H54 (cell line): Measurements from ENCODE around the gene THSD7A.
A peak's percentile ranks its signal among the peaks of the same experiment; 100 is the strongest.

Experiments
- DNase-seq: peaks from one replicate; pipeline ENCODE4 v3.0.0; 2011; ENCODE audit warnings: low spot score, mixed read lengths; ENCODE audit not compliant: insufficient read length
- FAIRE-seq: peaks from 3 replicates; lab custom pipeline; 2011; peaks lifted over from hg19 to GRCh38; lab: Jason Lieb, UNC
- POLR2A ChIP-seq: IDR thresholded peaks from 2 replicates; pipeline ENCODE4 v1.6.1; 2011; ENCODE audit warnings: low read depth, mild to moderate bottlenecking, low read length

The THSD7A gene, protein sequence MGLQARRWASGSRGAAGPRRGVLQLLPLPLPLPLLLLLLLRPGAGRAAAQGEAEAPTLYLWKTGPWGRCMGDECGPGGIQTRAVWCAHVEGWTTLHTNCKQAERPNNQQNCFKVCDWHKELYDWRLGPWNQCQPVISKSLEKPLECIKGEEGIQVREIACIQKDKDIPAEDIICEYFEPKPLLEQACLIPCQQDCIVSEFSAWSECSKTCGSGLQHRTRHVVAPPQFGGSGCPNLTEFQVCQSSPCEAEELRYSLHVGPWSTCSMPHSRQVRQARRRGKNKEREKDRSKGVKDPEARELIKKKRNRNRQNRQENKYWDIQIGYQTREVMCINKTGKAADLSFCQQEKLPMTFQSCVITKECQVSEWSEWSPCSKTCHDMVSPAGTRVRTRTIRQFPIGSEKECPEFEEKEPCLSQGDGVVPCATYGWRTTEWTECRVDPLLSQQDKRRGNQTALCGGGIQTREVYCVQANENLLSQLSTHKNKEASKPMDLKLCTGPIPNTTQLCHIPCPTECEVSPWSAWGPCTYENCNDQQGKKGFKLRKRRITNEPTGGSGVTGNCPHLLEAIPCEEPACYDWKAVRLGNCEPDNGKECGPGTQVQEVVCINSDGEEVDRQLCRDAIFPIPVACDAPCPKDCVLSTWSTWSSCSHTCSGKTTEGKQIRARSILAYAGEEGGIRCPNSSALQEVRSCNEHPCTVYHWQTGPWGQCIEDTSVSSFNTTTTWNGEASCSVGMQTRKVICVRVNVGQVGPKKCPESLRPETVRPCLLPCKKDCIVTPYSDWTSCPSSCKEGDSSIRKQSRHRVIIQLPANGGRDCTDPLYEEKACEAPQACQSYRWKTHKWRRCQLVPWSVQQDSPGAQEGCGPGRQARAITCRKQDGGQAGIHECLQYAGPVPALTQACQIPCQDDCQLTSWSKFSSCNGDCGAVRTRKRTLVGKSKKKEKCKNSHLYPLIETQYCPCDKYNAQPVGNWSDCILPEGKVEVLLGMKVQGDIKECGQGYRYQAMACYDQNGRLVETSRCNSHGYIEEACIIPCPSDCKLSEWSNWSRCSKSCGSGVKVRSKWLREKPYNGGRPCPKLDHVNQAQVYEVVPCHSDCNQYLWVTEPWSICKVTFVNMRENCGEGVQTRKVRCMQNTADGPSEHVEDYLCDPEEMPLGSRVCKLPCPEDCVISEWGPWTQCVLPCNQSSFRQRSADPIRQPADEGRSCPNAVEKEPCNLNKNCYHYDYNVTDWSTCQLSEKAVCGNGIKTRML (N-terminal part only)

DNA sequence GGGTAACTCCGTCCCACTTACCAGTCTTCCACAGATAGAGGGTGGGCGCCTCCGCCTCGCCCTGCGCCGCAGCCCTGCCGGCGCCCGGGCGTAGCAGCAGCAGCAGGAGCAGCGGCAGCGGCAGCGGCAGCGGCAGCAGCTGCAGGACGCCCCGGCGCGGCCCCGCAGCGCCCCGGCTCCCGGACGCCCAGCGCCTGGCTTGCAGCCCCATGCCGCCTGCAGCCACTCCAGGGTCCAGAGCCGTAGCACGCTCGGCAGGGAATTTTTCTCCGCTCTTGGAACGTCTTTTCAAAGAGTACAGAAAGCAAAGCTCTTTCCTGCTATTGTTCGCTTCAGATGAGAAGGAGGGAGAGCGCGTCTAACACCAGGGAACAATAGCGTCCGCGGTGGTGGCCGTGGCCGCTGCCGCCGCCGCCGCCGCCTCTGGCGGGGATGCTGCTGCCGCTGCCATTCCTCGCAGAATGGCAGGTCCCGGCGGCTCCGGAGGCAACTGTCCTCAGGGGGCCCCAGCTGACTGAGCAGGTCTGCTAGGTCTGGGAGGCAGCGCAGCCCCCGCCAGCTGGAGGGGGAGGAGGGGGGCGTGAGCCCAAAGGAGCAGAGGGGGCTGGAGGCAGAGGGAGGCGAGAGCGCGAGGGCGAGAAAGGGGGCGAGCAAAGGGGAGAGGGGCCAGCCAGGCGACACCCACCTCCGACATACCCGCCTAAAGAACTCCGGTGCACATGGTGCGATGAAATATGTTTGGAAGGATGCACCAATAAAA, at the start of gene THSD7A:
Gene THSD7A (minus strand): TSS at position 463 of the 760 bp plus-strand sequence. CDS start 252 bp downstream, at position 211.
- FAIRE-seq (no peak), DNase-seq (peak; percentile 57)
- no peak for TF ChIP-seq POLR2A

DNA sequence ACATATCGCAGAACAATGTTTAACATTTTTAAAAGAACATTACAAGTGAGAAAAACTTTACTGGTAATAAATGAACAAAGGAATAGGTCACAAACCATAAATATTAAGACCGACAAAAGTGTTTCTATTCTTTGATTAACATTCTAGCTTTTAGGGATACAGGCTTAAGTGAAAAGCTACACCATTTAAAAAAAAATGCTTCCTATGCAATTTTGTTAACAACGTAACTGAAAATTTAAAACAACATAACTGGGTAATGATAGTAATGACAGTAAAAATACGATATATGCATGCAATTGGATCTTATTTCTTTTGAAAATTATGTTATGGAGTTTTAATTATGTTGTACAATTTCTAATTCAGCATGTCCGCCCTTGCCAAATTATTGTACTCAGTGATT, 49.7 kb upstream of the THSD7A start:
- FAIRE-seq (no peak), DNase-seq (no peak)
- no peak for TF ChIP-seq POLR2A

DNA sequence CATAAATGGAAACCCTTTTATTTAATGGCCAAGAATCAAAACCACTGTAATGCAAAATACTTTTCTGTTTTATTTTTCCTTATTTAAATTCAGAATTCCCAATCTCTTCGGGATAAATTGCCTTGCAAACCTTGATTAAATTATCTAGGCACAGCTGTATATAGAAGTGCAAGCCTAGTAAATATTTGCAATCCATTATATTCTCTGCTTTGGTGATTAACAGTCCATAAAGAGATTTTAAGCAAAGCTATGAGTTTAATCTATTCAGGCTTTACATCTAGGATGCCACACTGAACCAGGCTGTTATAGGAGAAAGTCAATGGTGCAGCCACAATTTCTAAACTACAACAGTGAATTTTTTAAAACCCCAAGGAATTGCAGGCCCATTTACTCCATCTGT, 43.6 kb upstream of the THSD7A start:
- no peak for FAIRE-seq
- TF ChIP-seq POLR2A: no peak
- no peak for DNase-seq

DNA sequence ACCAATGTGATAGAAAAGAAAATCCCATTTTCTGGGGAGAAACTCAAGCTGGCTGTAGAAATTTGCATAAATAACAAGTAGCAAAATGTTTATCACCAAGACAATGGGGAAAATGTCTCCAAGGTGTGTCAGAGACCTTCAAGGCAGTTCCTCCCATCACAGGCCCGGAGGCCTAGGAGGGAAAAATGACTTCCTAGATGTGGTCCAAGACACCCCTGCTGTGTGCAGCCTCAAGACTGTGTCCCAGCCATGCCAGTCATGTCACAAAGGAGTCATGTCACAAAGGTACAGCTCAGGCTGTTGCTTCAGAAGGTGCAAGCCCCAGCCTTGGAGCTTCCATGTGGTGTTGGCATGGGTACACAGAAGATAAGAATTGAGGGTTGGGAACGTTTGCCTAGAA, 33.7 kb upstream of the THSD7A start:
- no peak for TF ChIP-seq POLR2A
- no peak for DNase-seq
- FAIRE-seq: no peak

DNA sequence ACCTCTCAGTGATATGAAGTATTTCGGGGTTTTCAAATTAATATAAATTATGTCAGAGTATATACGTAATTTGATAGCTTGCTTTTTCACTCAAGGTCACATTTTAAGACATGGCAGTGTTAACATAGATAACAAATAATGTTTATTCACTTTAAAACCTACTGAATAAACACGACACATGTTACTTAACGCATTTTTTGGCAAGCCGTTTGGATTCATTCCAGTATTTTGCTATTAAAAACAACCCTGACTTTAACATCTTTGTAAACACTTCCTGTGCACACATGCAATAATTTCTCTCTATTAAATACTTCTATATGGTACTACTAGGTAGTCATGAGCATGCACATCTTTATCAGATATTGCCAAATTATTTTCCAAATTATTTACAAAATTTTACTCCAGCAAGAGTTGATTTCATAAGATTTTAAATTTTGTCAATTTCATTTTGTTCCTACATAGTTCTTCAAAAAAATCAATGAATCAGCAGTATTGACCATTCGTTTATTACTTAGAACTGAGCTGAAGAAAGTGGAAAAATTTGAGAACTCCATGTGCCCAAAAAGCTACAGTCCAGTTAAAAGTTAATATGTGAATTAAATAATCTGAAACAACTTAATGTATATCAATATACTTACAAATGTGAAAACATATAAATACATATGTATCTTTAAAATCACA, 26.8 kb upstream of the THSD7A start:
- DNase-seq (no peak), FAIRE-seq (peak; percentile 36)

DNA sequence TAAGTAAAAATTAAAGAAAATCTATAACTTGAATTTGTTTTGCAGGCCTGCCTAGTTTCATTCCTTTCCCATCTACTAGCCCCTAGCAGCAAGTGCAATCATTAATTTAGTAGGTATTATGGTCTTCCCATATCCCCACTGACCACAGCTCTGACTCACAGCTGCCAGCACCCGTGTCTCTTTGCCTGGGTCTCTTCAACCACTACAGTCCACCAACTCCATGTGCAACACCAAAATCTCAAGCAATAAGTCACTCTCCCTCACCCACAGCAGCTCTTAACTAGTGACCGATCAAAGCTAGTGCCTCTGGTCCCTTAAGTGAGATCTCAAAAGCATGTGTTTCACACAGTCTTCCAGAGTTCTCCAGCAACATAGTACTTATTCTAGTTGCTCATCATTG, 26.0 kb upstream of the THSD7A start:
- DNase-seq (no peak), FAIRE-seq (peak; percentile 27)
- TF ChIP-seq POLR2A: no peak

More for the DNA sequence above, 26.8 kb upstream of the THSD7A start:
- no peak for TF ChIP-seq POLR2A

DNA sequence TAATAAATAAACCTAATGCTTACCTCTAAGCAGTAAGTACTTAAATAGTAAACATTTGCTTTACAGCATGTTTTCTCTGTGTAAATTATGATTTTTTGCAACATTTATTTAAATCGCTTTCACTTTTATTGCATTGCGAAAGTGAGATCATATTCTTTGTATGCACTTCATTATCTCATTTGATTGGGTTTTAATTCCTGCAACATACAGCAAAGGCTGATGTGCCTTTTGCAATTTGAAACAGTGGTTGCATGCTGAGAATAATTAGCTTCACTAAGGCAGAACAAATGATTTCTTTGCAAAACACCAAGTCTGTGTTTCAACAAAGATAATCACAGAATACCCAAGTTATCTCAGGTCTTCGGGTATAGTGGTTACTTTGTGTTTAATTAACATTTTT, 16.3 kb upstream of the THSD7A start:
- no peak for TF ChIP-seq POLR2A
- no peak for DNase-seq
- FAIRE-seq: peak; percentile 86

DNA sequence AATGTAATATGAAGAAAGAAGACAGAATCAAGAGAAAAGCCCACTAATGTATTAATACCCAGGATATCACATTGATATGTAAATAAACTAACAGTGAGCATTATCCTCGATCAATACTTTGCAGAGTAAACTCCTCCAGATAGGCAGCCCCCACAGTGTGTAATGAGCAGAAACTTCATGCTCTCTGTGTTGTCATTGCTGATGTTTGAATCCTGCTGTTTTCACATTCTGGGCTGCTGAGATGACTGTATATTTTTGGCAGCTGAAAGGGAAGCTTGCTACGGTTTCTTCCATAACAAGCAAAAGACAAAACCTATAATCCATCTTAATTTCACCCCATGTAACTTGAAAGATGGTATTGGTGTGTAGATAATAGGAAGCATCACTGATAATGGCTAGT, 15.3 kb upstream of the THSD7A start:
- no peak for TF ChIP-seq POLR2A
- FAIRE-seq (peak; percentile 97), DNase-seq (no peak)

DNA sequence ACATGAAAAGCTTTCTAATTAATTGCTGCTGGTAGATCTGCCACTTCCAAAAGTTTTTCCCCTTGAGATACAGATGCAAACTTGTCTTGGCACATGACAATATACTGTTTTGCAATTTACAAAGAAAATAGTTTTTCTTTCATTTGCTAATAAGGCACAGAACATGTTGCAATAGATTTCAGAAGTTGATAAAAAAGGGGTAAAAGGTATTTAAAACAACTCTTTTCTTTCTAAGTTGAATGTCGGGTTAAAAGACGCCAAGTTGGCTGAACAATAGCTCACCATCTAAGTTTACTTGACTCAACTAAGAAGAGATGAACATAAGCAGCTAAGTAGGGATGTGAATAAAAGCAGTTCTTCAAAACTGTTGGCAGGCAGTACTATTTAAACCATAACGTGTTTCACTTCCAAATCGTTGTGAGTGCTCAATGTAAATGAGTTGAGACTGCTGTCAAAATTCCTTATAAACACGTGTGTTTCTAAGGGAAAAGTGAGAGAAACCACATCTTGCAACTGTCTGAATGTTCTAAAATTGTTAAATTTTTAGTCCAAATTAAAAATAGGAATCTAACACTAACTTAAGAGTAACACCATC, 14.5 kb upstream of the THSD7A start:
- no peak for FAIRE-seq
- TF ChIP-seq POLR2A: no peak

DNA sequence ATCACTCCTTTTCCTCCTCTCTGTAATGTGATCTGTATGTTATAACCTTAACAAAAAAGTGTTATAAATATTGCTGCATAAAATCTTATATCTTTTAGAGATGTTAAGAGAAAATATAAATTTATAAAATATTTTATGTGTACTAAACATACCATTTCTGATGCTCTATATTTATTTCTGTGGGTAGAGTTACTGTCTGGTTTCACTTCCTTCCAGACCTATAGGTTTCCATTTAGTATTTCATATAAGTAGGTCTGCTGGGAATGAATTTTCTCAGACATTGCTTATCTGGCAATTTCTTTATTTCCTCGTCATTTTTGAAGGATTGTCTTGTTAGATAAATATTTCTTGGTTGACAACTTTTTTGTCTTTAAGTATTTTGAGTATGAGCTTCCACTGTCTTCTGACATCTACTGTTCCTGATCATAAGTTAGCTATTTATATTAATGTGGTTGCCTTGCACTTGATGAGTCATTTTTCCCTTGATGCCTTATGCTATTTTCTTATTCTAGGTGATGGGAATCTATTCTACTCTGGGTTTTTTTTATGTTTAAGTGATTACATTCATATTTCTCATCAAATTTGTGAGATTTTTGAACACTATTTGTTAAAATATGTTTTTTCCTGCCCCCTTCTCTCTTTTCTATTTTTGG, 11.2 kb upstream of the THSD7A start:
- TF ChIP-seq POLR2A: no peak
- no peak for DNase-seq
- FAIRE-seq: no peak

More for the DNA sequence above, 14.5 kb upstream of the THSD7A start:
- DNase-seq: no peak

DNA sequence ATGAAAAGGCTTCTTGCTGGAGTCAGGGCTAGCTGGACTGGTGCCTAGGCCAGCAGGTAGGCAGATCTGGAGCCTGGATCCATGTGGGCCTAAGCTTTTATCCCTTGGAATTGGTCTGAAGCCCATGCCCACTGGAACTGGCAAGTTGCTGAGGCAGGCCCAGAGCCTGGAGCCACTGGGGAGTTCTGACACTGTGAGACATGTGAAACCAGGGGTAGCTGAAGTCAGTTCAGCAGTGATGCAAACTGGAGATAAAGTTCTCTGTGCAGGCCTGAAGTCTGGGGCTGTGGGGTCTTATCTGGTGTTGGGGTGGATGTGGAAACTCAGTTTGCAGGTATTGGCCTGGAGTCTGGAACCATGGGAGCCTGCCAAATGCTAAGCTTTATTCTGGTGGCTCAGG, 9.7 kb upstream of the THSD7A start:
- FAIRE-seq: no peak
- no peak for TF ChIP-seq POLR2A
- DNase-seq: no peak
